Peyer's patch (tissue), 4 donors: ENCODE data around the gene DCLK1.

Experiments
- CTCF ChIP-seq, 6 experiments: fragments of 450-650 bp in 4 of 6; fragments of 200-600 bp in 2 of 6; sonication (generic) in 1 of 6; IDR thresholded peaks; one replicate each; pipeline ENCODE4 v1.5.1; 2017 to 2019; ENCODE audit warnings: antibody characterized with exemption in 6 of 6, mild to moderate bottlenecking in 3 of 6, moderate library complexity in 1 of 6
- POLR2A ChIP-seq, 2 donors: fragments of 450-650 bp; IDR thresholded peaks; one replicate each; pipeline ENCODE4 v1.5.1; 2017; ENCODE audit warnings: antibody characterized with exemption in 2 of 2, mild to moderate bottlenecking in 2 of 2, moderate library complexity in 2 of 2

DNA sequence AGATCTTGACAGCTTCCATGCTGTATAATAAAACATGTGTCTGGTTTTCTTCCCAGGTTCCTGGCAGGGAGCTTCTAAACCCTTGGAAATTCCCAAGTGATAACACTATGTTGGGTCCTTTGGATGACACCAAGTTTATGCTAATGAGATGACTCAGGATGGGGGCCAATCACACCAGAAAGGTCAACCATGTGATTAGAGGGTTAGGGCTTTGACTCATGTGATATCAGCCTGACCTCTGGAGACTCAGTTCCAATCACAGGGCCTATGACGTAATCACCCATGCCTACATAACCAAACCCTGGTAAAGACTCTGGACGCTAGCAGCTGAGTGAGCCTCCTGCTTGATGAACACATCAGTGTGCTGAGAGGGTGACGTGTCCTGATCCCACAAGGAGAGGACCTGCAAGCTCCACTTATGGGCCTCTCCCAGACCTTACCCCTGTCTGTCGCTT, 203.6 kb downstream of the DCLK1 start:
- TF ChIP-seq CTCF (IDR thresholded peaks at IDR 0.05) (no peak), POLR2A (IDR thresholded peaks at IDR 0.05) (no peak)
